HepG2 (cell line): ENCODE results near the gene TCF7L2. TPM values are rescaled to one million over a fixed set of nuclear protein-coding genes. Genes with fewer than 3 reads are reported as not detected.

Experiments used
- CREBL2 ChIP-seq: sonication (generic); formaldehyde crosslinking; IDR thresholded peaks from 2 replicates; pipeline ENCODE4 v1.8.1; 2023; ENCODE audit warnings: missing genetic modification reagents, mild to moderate bottlenecking, borderline replicate concordance
- KLF6 ChIP-seq: IDR thresholded peaks from 2 replicates; pipeline ENCODE4 v1.8.0; 2016; ENCODE audit warnings: missing biosample characterization, missing genetic modification reagents
- MATR3 ChIP-seq: sonication (generic); formaldehyde crosslinking; IDR thresholded peaks from 2 replicates; pipeline ENCODE4 v1.4.0; 2020; ENCODE audit warnings: missing genetic modification reagents
- MYPOP ChIP-seq: sonication (generic); formaldehyde crosslinking; IDR thresholded peaks from 2 replicates; pipeline ENCODE4 v1.8.1; 2023; ENCODE audit warnings: mild to moderate bottlenecking, moderate library complexity, missing genetic modification reagents
- PRDM15 ChIP-seq: sonication (generic); formaldehyde crosslinking; IDR thresholded peaks from 2 replicates; pipeline ENCODE4 v1.4.0; 2020; ENCODE audit warnings: missing genetic modification reagents
- SATB2 ChIP-seq: sonication (generic); formaldehyde crosslinking; IDR thresholded peaks from 2 replicates; pipeline ENCODE4 v1.5.0; 2020; ENCODE audit warnings: missing genetic modification reagents
- SMC3 ChIP-seq: IDR thresholded peaks from 2 replicates; pipeline ENCODE4 v1.6.1; 2011; ENCODE audit warnings: low read length, improper control_type of control experiment
- TBP ChIP-seq: sonication (generic); formaldehyde crosslinking; IDR thresholded peaks from 2 replicates; pipeline ENCODE4 v1.5.0; 2020; ENCODE audit warnings: missing genetic modification reagents
- TFDP2 ChIP-seq: sonication (generic); formaldehyde crosslinking; IDR thresholded peaks from 2 replicates; pipeline ENCODE4 v1.4.0; 2020; ENCODE audit warnings: missing genetic modification reagents
- TRIM24 ChIP-seq: sonication (generic); formaldehyde crosslinking; IDR thresholded peaks from 2 replicates; pipeline ENCODE4 v1.8.0; 2022; ENCODE audit warnings: mild to moderate bottlenecking, missing genetic modification reagents
- ZKSCAN1 ChIP-seq: fragments of 150-350 bp; IDR thresholded peaks from 2 replicates; pipeline ENCODE4 v1.6.1; 2014; ENCODE audit warnings: low read length
- ZNF281 ChIP-seq: sonication (generic); formaldehyde crosslinking; IDR thresholded peaks from 2 replicates; pipeline ENCODE4 v1.4.0; 2020; ENCODE audit warnings: missing genetic modification reagents, borderline replicate concordance
- ZNF343 ChIP-seq: sonication (generic); formaldehyde crosslinking; IDR thresholded peaks from 2 replicates; pipeline ENCODE4 v1.4.0; 2020; ENCODE audit warnings: mild to moderate bottlenecking, missing genetic modification reagents
- ZNF44 ChIP-seq: sonication (generic); formaldehyde crosslinking; IDR thresholded peaks from 2 replicates; pipeline ENCODE4 v1.5.1; 2020; ENCODE audit warnings: mild to moderate bottlenecking, missing genetic modification reagents
- ZNF609 ChIP-seq: sonication (generic); formaldehyde crosslinking; IDR thresholded peaks from 2 replicates; pipeline ENCODE4 v1.4.0; 2020; ENCODE audit warnings: mild to moderate bottlenecking, missing genetic modification reagents, borderline replicate concordance
- ZNF788 ChIP-seq: sonication (generic); formaldehyde crosslinking; IDR thresholded peaks from 2 replicates; pipeline ENCODE4 v1.5.0; 2020; ENCODE audit warnings: mild to moderate bottlenecking, missing genetic modification reagents, borderline replicate concordance
- polyA plus RNA-seq, 8 experiments: library from polyadenylated mRNA; depleted of rRNA in 3 of 8; stranded (reverse) in 7 of 8; unstranded in 1 of 8; fragments of >200 nt; fragmentation: Illumina TruSeq in 4 of 8; extraction: Trizol in 4 of 8; gene quantifications; 2 replicates each; pipeline versions ENCODE4 v1.2.1 to v1.2.3, GENCODE V29; 2011 to 2016; ENCODE audit warnings: low read depth in 4 of 8, missing spikeins in 1 of 8, mixed read lengths in 1 of 8; ENCODE audit not compliant: insufficient read depth in 1 of 8
- total RNA-seq, 5 experiments: library from RNA; depleted of rRNA; stranded (reverse); fragments of >200 nt; fragmentation: Illumina TruSeq; extraction: Trizol; gene quantifications; 2 replicates each; pipeline ENCODE4 v1.2.3, GENCODE V29; 2016; ENCODE audit warnings: low read depth in 1 of 5

Gene TCF7L2
- total and polyA plus RNA-seq, 2 of the 13 experiments (the other 11 are each of a cell fraction or from before 2014, with no cell fraction given): 3.9 to 13.7 TPM

- TF ChIP-seq PRDM15 (CRISPR knock-in tag) (0 out of 2 replicates have a peak, but pooled peaks have one; percentile 9), TFDP2 (CRISPR knock-in tag) (peak; percentile 45; the same call in 1 of the 2 replicates), SATB2 (CRISPR knock-in tag) (no peak), TRIM24 (CRISPR knock-in tag) (no peak), ZNF44 (no peak), ZNF609 (CRISPR knock-in tag) (peak; percentile 93), CREBL2 (no peak), ZNF343 (CRISPR knock-in tag) (peak; percentile 76; the same call in 1 of the 2 replicates), SMC3 (peak; percentile 30; the same call in 1 of the 2 replicates), MYPOP (CRISPR knock-in tag) (no peak), MATR3 (CRISPR knock-in tag) (no peak), ZNF788 (CRISPR knock-in tag) (peak; percentile 30; the same call in 1 of the 2 replicates), KLF6 (CRISPR knock-in tag) (no peak), ZKSCAN1 (no peak), TBP (CRISPR knock-in tag) (no peak), ZNF281 (CRISPR knock-in tag) (peak; percentile 49; the same call in 1 of the 2 replicates)
These were observed 57.3 kb downstream of the TCF7L2 start (continued) for GRCh38 chr10:113007343-113007771.
